Measurements from ENCODE around the gene ANAPC15.

Gene ANAPC15

GRCh38 chr11:72084965-72085364 is 27.5 kb downstream of the ANAPC15 start:
- no peak for FAIRE-seq

GRCh38 chr11:72084076-72084475 is 28.4 kb downstream of the ANAPC15 start:
- no peak for FAIRE-seq

GRCh38 chr11:72083414-72083813 is 29.1 kb downstream of the ANAPC15 start:
- FAIRE-seq = no peak

GRCh38 chr11:72081821-72082453 is 30.6 kb downstream of the ANAPC15 start:
- FAIRE-seq = no peak

GRCh38 chr11:72081184-72081644 is 31.3 kb downstream of the ANAPC15 start:
- FAIRE-seq = no peak

GRCh38 chr11:72080326-72081183 is 31.9 kb downstream of the ANAPC15 start, which contains the start of the genes LRRC51 and NUMA1:
Gene LRRC51, plus strand, starts transcription at chr11:72080850. Its CDS starts 8,234 bp downstream, at chr11:72089084.
Gene NUMA1, minus strand, starts transcription at chr11:72080542. Its CDS starts 44,599 bp downstream, at chr11:72035943.
- peak; percentile 98 for FAIRE-seq

GRCh38 chr11:72079819-72080325 is 32.6 kb downstream of the ANAPC15 start:
- FAIRE-seq = no peak

GRCh38 chr11:72078477-72078876 is 34.0 kb downstream of the ANAPC15 start:
- FAIRE-seq = no peak

- FAIRE-seq = no peak
Measured at GRCh38 chr11:72075756-72076155, 36.7 kb downstream of the ANAPC15 start.

- FAIRE-seq = no peak
Measured at GRCh38 chr11:72075109-72075508, 37.4 kb downstream of the ANAPC15 start.

GRCh38 chr11:72072348-72072747 is 40.1 kb downstream of the ANAPC15 start:
- no peak for FAIRE-seq

- no peak for FAIRE-seq
Measured at GRCh38 chr11:72070491-72070890, 42.0 kb downstream of the ANAPC15 start.

- FAIRE-seq = no peak
Measured at GRCh38 chr11:72069787-72070251, 42.7 kb downstream of the ANAPC15 start.

- FAIRE-seq = no peak
Measured at GRCh38 chr11:72069200-72069599, 43.3 kb downstream of the ANAPC15 start.

GRCh38 chr11:72067676-72068075 is 44.8 kb downstream of the ANAPC15 start:
- no peak for FAIRE-seq

GRCh38 chr11:72067266-72067665 is 45.2 kb downstream of the ANAPC15 start:
- FAIRE-seq = no peak

- no peak for FAIRE-seq
Measured at GRCh38 chr11:72066855-72067254, 45.6 kb downstream of the ANAPC15 start.

- no peak for FAIRE-seq
Measured at GRCh38 chr11:72061739-72062396, 50.6 kb downstream of the ANAPC15 start.

All from endometrium (tissue), 2 donors.